Adrenal gland (tissue), 5 donors: ENCODE measurements around the gene APBA2.

Source experiments
- POLR2A ChIP-seq, 2 donors: fragments of 450-650 bp; IDR thresholded peaks; one replicate each; pipeline ENCODE4 v1.6.1; 2017; ENCODE audit warnings: antibody characterized with exemption in 2 of 2, mild to moderate bottlenecking in 2 of 2, moderate library complexity in 1 of 2
- TF ChIP-seq, protein P1 (sequence below), 6 experiments: fragments of 450-650 bp in 4 of 6; fragments of 200-600 bp in 2 of 6; sonication (generic) in 1 of 6; IDR thresholded peaks; 1 replicate in 5 of 6; 2 replicates in 1 of 6; pipeline versions ENCODE4 v1.5.1 to v1.8.0; 2016 to 2021; ENCODE audit warnings: antibody characterized with exemption in 6 of 6, mild to moderate bottlenecking in 2 of 6, moderate library complexity in 1 of 6
- donor health status: DM: no; HTN: no; CAD: no.

- TF ChIP-seq, protein P1, sequence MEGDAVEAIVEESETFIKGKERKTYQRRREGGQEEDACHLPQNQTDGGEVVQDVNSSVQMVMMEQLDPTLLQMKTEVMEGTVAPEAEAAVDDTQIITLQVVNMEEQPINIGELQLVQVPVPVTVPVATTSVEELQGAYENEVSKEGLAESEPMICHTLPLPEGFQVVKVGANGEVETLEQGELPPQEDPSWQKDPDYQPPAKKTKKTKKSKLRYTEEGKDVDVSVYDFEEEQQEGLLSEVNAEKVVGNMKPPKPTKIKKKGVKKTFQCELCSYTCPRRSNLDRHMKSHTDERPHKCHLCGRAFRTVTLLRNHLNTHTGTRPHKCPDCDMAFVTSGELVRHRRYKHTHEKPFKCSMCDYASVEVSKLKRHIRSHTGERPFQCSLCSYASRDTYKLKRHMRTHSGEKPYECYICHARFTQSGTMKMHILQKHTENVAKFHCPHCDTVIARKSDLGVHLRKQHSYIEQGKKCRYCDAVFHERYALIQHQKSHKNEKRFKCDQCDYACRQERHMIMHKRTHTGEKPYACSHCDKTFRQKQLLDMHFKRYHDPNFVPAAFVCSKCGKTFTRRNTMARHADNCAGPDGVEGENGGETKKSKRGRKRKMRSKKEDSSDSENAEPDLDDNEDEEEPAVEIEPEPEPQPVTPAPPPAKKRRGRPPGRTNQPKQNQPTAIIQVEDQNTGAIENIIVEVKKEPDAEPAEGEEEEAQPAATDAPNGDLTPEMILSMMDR (IDR thresholded peaks at IDR 0.05), result no peak
- TF ChIP-seq POLR2A (IDR thresholded peaks at IDR 0.05), result no peak
These were observed 50.7 kb downstream of the APBA2 start for GRCh38 chr15:28936481-28936881.
